Measurements from ENCODE around the gene LILRA2.

The LILRA2 gene

DNA sequence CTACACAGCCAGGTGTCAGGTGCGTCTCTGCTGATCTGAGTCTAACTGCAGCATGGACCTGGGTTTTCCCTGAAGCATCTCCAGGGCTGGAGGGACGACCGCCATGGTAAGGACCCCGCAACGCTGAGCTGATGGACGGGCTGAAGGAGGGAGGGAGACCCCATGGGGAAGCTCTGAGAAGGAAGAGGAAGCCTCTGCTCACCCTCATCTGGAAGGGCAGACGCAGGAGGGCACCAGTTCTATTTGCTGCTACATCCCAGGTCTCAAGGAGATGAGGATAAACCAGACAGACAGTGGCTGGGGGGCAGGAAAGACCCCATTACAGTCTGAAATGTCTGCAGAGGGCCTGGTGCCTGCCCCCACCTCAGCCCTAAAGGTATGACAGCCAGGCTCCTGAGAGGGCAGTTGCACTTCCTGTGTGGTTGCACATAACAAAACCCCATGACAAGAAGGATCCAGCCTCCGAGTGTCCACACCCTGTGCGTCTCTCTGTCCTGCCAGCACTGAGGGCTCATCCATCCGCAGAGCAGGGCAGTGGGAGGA lies at the start of gene LILRA2:
LILRA2 (plus strand) TSS at position 461 of the 543 bp plus-strand sequence. CDS start 89 bp downstream, outside the sequence.
- TF ChIP-seq, protein P1, sequence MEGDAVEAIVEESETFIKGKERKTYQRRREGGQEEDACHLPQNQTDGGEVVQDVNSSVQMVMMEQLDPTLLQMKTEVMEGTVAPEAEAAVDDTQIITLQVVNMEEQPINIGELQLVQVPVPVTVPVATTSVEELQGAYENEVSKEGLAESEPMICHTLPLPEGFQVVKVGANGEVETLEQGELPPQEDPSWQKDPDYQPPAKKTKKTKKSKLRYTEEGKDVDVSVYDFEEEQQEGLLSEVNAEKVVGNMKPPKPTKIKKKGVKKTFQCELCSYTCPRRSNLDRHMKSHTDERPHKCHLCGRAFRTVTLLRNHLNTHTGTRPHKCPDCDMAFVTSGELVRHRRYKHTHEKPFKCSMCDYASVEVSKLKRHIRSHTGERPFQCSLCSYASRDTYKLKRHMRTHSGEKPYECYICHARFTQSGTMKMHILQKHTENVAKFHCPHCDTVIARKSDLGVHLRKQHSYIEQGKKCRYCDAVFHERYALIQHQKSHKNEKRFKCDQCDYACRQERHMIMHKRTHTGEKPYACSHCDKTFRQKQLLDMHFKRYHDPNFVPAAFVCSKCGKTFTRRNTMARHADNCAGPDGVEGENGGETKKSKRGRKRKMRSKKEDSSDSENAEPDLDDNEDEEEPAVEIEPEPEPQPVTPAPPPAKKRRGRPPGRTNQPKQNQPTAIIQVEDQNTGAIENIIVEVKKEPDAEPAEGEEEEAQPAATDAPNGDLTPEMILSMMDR (IDR thresholded peaks at IDR 0.05), result no peak
- TF ChIP-seq ZFX (IDR thresholded peaks at IDR 0.05; ENCODE audit: borderline replicate concordance), result no peak
- no peak within 1 kb of the TSS for H3K27ac ChIP-seq

DNA sequence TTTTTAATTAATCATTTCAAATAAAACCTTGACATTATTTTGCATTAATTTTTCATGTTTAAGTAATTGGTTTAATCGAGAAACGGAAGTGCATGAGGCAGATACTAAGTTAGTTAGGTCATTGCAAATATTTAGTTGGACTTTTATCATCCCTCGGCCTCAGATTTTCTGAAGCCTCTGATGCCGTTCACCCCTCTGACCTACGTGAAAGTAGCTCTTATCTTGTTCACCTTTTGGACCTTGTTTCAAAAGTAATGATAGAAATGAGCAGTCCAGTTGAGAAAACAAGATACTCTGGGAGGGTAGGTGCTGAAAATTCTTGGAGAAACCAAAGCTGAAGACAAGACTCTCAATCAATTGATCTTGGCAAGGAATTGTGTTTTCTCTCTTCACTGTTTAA lies 48.0 kb upstream of the LILRA2 start:
- TF ChIP-seq ZFX (IDR thresholded peaks at IDR 0.05; ENCODE audit: borderline replicate concordance), result no peak
- TF ChIP-seq, protein P1 (IDR thresholded peaks at IDR 0.05), result no peak
- H3K27ac ChIP-seq, result no peak overlapping the region

DNA sequence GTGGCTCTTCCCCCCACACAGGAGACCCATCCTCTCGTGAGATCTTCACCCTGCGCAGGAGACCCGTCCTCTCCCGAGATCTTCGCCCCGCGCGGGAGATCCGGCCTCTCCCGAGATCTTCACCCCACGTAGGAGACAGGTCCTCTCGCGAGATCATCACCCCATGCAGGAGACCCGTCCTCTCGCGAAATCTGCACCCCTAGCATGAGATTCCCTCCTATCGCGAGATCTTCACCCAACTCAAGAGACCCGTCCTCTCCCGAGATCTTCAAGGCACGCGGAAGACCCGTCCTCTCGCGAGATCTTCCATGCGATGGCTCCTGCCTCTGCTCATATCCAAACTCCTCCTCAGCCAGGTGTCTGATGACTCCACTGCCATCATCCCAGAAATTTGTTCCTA lies 46.6 kb upstream of the LILRA2 start:
- no peak overlapping the region for H3K27ac ChIP-seq
- TF ChIP-seq ZFX (IDR thresholded peaks at IDR 0.05; ENCODE audit: borderline replicate concordance), result no peak
- TF ChIP-seq, protein P1 (IDR thresholded peaks at IDR 0.05), result no peak

DNA sequence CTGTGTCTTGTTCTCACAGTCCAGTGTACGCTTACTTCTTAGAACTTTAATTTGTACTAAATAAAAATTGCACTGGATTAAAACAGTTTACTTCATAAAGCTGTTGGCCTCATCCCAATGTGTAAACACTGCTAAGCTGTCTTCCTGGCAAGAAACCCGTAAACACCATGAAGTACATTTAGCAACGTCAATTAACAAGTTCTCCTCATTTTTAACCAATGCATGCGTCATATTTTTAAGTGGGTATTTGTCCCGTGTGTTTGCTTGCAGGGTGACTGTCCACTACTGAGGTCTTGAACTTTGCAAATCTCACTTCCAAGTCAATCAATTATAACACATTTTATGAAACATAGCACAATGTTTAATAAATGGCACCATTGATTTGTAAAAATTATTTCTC lies 42.7 kb upstream of the LILRA2 start:
- TF ChIP-seq ZFX (IDR thresholded peaks at IDR 0.05; ENCODE audit: borderline replicate concordance), result no peak
- TF ChIP-seq, protein P1 (IDR thresholded peaks at IDR 0.05), result no peak
- no peak overlapping the region for H3K27ac ChIP-seq

DNA sequence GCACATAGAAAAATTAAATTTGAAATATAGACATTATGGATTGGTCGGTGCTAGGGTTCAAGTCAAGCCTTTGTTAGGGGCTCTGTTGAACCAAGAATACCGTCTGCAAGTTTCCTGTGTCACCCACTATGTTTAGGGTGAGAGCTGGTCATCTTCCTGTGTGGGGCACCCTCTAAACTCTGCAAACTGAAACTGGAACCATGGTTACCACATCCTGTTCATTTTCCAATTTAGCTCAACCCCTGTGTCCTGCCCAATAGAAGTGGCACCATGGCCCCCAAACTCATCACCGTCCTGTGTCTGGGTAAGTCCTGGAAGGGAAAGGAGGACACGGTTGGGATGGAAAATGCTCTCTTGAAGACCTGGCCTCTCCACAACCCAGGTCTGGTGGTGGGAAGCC lies 41.1 kb upstream of the LILRA2 start:
- no peak overlapping the region for H3K27ac ChIP-seq

DNA sequence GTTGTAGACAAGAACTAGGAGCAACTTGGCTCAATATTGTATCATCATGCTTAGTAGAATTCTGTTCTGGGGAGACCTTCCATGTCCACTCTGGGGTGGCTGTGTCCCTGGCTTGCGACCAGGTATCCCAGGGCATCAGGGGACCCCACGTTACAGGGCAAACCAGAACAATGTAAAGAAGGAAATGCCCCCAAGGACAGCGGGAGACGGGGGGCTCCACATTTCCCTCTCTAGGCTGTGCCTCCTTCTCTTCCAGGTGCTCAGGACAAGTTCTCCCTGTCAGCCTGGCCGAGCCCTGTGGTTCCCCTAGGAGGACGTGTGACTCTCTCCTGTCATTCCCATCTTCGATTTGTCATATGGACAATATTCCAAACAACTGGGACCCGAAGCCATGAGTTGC lies 40.1 kb upstream of the LILRA2 start:
- H3K27ac ChIP-seq, result no peak overlapping the region
- no peak for TF ChIP-seq ZFX (IDR thresholded peaks at IDR 0.05; ENCODE audit: borderline replicate concordance)
- TF ChIP-seq, protein P1 (IDR thresholded peaks at IDR 0.05), result no peak

More for the DNA sequence above, 41.1 kb upstream of the LILRA2 start:
- TF ChIP-seq, protein P1 (IDR thresholded peaks at IDR 0.05), result no peak
- no peak for TF ChIP-seq ZFX (IDR thresholded peaks at IDR 0.05; ENCODE audit: borderline replicate concordance)

DNA sequence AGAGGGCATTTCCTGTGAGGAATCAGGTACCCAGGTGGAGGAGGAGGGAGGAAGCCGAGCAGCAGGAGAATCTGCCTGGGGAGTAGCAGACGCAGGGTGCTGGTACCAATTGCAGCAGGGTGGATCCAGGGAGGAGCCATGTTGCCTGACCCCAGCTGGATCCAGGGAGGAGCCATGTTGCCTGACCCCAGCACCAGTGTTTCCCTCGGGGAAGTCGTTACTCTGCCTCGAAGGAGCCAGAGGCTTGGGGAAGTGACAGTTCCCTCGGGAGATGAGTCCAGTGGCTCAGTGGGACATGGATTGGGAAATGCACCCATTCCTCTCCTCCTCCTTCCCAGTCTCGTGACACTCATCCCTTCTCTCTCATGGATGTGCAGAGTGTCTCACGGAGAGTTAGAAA lies 39.4 kb upstream of the LILRA2 start:
- TF ChIP-seq ZFX (IDR thresholded peaks at IDR 0.05; ENCODE audit: borderline replicate concordance), result no peak
- TF ChIP-seq, protein P1 (IDR thresholded peaks at IDR 0.05), result no peak

More for the DNA sequence above, 39.4 kb upstream of the LILRA2 start:
- no peak overlapping the region for H3K27ac ChIP-seq

All from 22Rv1 (cell line).